ENCODE results near the gene GALNT2. TPM values are rescaled to one million over a fixed set of nuclear protein-coding genes. Genes with fewer than 3 reads are reported as not detected.

GALNT2 gene
- total RNA-seq, 1 experiment from 2014 or later: 152 TPM

DNA sequence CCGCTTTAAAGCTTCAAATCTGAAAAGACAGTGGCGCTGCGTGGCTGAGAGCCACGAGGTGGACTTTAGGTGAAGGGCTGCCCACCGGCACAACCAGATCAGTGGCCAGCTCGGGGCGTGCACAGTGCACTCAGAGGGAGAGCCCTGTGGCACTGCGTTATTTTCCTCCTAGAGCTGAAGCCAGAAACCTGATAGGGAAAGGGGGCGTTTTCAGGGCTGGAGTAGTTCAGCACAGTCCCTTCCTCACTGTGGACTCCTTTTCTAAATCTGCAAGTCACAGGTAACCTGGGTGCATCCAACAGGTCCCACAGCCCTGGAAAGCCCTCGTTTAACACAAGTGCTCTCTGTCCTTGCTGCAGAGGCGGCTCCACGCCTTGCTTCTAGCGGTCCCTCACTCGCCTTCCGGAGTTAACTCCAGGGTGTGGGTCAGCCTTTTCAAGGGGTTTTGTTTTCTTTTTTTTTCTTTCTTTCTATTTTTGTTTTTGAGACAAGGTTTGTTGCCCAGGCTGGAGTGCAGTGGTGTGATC is 81.2 kb downstream of the GALNT2 start:
- Histone ChIP-seq H3K9me3 (ENCODE audit: control insufficient read depth, insufficient read depth, low read depth, low read length) (no peaks in the 10 kb centered on the region), H3K27me3 (ENCODE audit: control insufficient read depth, insufficient read depth, low read length) (no peaks in the 10 kb centered on the region), H3K36me3 (ENCODE audit: control insufficient read depth, insufficient read depth, low read length) (no peaks in the 10 kb centered on the region), H3K4me1 (ENCODE audit: control insufficient read depth, insufficient read depth, low read length) (no peaks in the 10 kb centered on the region; the same call in 1 of the 2 replicates), H3K4me3 (ENCODE audit: low read depth in 2 of 2, low read length in 2 of 2) (no peak overlapping the region), H3K27ac (ENCODE audit: low read length) (no peak overlapping the region)
- in situ Hi-C loops (cut with HindIII; ENCODE audit: low pct_unique_long_range_greater_than_20kb, low sequenced_read_pairs): no loop called here
- POLR2A ChIA-PET: no interaction called here
- DNase-seq (ENCODE audit: low read depth, low spot score) (no peak), ATAC-seq (0 out of 2 replicates have a peak, but pooled peaks have one; percentile 37)
- BruUV-seq (replicated peaks): no TSS peak
- TF ChIP-seq, protein P1, sequence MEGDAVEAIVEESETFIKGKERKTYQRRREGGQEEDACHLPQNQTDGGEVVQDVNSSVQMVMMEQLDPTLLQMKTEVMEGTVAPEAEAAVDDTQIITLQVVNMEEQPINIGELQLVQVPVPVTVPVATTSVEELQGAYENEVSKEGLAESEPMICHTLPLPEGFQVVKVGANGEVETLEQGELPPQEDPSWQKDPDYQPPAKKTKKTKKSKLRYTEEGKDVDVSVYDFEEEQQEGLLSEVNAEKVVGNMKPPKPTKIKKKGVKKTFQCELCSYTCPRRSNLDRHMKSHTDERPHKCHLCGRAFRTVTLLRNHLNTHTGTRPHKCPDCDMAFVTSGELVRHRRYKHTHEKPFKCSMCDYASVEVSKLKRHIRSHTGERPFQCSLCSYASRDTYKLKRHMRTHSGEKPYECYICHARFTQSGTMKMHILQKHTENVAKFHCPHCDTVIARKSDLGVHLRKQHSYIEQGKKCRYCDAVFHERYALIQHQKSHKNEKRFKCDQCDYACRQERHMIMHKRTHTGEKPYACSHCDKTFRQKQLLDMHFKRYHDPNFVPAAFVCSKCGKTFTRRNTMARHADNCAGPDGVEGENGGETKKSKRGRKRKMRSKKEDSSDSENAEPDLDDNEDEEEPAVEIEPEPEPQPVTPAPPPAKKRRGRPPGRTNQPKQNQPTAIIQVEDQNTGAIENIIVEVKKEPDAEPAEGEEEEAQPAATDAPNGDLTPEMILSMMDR (IDR thresholded peaks at IDR 0.05): no peak
- TF ChIP-seq SIN3A (IDR thresholded peaks at IDR 0.05; ENCODE audit: borderline replicate concordance, insufficient read depth, low read depth, low read length) (no peak), TCF7L2 (IDR thresholded peaks at IDR 0.05; ENCODE audit: low read depth, low read length) (no peak), POLR2AphosphoS5 (IDR thresholded peaks at IDR 0.05; ENCODE audit: low read depth, low read length) (no peak)
- TF ChIP-seq, protein P2, sequence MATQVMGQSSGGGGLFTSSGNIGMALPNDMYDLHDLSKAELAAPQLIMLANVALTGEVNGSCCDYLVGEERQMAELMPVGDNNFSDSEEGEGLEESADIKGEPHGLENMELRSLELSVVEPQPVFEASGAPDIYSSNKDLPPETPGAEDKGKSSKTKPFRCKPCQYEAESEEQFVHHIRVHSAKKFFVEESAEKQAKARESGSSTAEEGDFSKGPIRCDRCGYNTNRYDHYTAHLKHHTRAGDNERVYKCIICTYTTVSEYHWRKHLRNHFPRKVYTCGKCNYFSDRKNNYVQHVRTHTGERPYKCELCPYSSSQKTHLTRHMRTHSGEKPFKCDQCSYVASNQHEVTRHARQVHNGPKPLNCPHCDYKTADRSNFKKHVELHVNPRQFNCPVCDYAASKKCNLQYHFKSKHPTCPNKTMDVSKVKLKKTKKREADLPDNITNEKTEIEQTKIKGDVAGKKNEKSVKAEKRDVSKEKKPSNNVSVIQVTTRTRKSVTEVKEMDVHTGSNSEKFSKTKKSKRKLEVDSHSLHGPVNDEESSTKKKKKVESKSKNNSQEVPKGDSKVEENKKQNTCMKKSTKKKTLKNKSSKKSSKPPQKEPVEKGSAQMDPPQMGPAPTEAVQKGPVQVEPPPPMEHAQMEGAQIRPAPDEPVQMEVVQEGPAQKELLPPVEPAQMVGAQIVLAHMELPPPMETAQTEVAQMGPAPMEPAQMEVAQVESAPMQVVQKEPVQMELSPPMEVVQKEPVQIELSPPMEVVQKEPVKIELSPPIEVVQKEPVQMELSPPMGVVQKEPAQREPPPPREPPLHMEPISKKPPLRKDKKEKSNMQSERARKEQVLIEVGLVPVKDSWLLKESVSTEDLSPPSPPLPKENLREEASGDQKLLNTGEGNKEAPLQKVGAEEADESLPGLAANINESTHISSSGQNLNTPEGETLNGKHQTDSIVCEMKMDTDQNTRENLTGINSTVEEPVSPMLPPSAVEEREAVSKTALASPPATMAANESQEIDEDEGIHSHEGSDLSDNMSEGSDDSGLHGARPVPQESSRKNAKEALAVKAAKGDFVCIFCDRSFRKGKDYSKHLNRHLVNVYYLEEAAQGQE (IDR thresholded peaks at IDR 0.05; ENCODE audit: insufficient read depth in 1 of 2, low read depth in 2 of 2, low read length in 1 of 2): no peak
- CTCF ChIA-PET: interaction anchor here (0.5 kb wide), 1 partner anchor 223 kb away, joined by 6 read pairs; no protein-coding TSS in a partner anchor
- intact Hi-C loops (cut with micrococcal nuclease; ENCODE audit: unreplicated experiment): no loop called here

DNA sequence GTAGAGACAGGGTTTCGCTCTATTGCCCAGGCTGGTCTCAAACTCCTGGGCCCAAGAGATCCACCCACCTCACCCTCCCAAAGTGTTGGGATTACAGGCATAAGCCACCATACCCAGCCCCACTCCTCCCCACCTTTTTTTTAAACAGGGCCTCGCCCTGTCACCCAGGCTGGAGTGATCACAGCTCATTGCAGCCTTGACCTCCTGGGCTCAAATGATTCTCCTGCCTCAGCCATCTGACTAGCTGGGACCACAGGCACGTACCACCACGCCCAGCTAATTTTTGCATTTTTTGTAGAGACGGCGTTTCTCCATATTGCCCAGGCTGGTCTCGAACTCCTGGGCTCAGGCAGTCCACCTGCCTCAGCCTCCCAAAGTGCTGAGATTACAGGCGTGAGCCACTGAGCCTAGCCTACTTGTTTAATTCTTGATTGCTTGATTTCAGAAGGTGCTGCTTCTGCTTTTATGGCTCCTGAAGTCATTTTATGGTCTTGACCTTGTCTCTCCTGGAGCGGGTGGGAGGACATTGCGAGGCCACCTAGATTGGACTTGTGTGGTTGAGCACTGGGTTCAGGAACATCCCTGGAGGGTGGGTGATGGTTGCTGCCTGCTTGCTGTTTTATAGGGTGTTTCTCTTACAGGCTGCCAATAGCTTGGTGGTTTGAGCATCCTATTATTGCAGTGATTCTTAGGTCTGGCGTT is 81.9 kb downstream of the GALNT2 start:
- H3K9me3 ChIP-seq (ENCODE audit: control insufficient read depth, insufficient read depth, low read depth, low read length): no peaks in the 10 kb centered on the region
- intact Hi-C loops (cut with micrococcal nuclease; ENCODE audit: unreplicated experiment): no loop called here
- no peaks in the 10 kb centered on the region; the same call in 1 of the 2 replicates for H3K4me1 ChIP-seq (ENCODE audit: control insufficient read depth, insufficient read depth, low read length)
- ChIA-PET CTCF (no interaction called here), POLR2A (no interaction called here)
- H3K27me3 ChIP-seq (ENCODE audit: control insufficient read depth, insufficient read depth, low read length): no peaks in the 10 kb centered on the region
- ATAC-seq: no peak
- no peak overlapping the region for H3K4me3 ChIP-seq (ENCODE audit: low read depth in 2 of 2, low read length in 2 of 2)
- DNase-seq (ENCODE audit: low read depth, low spot score): no peak
- H3K27ac ChIP-seq (ENCODE audit: low read length): no peak overlapping the region
- H3K36me3 ChIP-seq (ENCODE audit: control insufficient read depth, insufficient read depth, low read length): no peaks in the 10 kb centered on the region
- no TSS peak for BruUV-seq (replicated peaks)
- in situ Hi-C loops (cut with HindIII; ENCODE audit: low pct_unique_long_range_greater_than_20kb, low sequenced_read_pairs): no loop called here
- TF ChIP-seq, protein P1 (IDR thresholded peaks at IDR 0.05): no peak
- TF ChIP-seq SIN3A (IDR thresholded peaks at IDR 0.05; ENCODE audit: borderline replicate concordance, insufficient read depth, low read depth, low read length): no peak
